Mesendoderm (in vitro differentiated cells): Measurements from ENCODE around the gene ROBO2.

Source experiments
- DNase-seq: peaks from one replicate; pipeline ENCODE4 v3.0.0; 2013
- H2AK5ac ChIP-seq: 2 replicates; pipeline ENCODE4 v1.6.1; 2013; ENCODE audit warnings: low read length, inconsistent platforms
- H2BK120ac ChIP-seq: 2 replicates; pipeline ENCODE4 v1.6.1; 2013; ENCODE audit warnings: low read depth, mild to moderate bottlenecking, low read length, moderate library complexity, mixed read lengths
- H2BK15ac ChIP-seq: replicated peaks from 2 replicates; pipeline ENCODE4 v1.6.1; 2013; ENCODE audit warnings: low read depth, mild to moderate bottlenecking, moderate library complexity
- H2BK5ac ChIP-seq: 2 replicates; pipeline ENCODE4 v1.6.1; 2013; ENCODE audit warnings: low read length, inconsistent platforms
- H3K18ac ChIP-seq: 2 replicates; pipeline ENCODE4 v1.6.1; 2013; ENCODE audit warnings: mild to moderate bottlenecking, low read length, mixed read lengths
- H3K23ac ChIP-seq: one replicate; pipeline ENCODE4 v1.6.1; 2013; ENCODE audit warnings: low read length
- H3K27ac ChIP-seq: 2 replicates; pipeline ENCODE4 v1.5.1; 2013; ENCODE audit warnings: low read depth, mild to moderate bottlenecking, inconsistent platforms, low read length, moderate library complexity
- H3K27me3 ChIP-seq: 2 replicates; pipeline ENCODE4 v1.6.1; 2013; ENCODE audit warnings: low read length, control low read depth, mild to moderate bottlenecking, inconsistent platforms; ENCODE audit not compliant: insufficient read depth, poor library complexity
- H3K36me3 ChIP-seq: 2 replicates; pipeline ENCODE4 v1.6.1; 2013; ENCODE audit warnings: low read length, inconsistent platforms; ENCODE audit not compliant: control insufficient read depth, insufficient read depth
- H3K4ac ChIP-seq: one replicate; pipeline ENCODE4 v1.6.1; 2013; ENCODE audit warnings: low read depth, mild to moderate bottlenecking, low read length, moderate library complexity
- H3K4me1 ChIP-seq: 2 replicates; pipeline ENCODE4 v1.6.1; 2013; ENCODE audit warnings: low read depth, low read length, inconsistent platforms; ENCODE audit not compliant: control insufficient read depth
- H3K4me2 ChIP-seq: 2 replicates; pipeline ENCODE4 v1.6.1; 2013; ENCODE audit warnings: low read length
- H3K4me3 ChIP-seq: 2 replicates; pipeline ENCODE4 v1.5.1; 2013; ENCODE audit warnings: mild to moderate bottlenecking, low read length
- H3K56ac ChIP-seq: one replicate; pipeline ENCODE4 v1.6.1; 2013; ENCODE audit warnings: low read length
- H3K79me1 ChIP-seq: 2 replicates; pipeline ENCODE4 v1.6.1; 2013; ENCODE audit warnings: low read length, inconsistent platforms
- H3K79me2 ChIP-seq: 2 replicates; pipeline ENCODE4 v1.6.1; 2013; ENCODE audit warnings: mild to moderate bottlenecking, low read length; ENCODE audit not compliant: control insufficient read depth, insufficient read depth
- H3K9ac ChIP-seq: 2 replicates; pipeline ENCODE4 v1.6.1; 2013; ENCODE audit warnings: low read length, inconsistent platforms
- H4K5ac ChIP-seq: one replicate; pipeline ENCODE4 v1.6.1; 2013; ENCODE audit warnings: low read length
- H4K8ac ChIP-seq: one replicate; pipeline ENCODE4 v1.6.1; 2013; ENCODE audit warnings: low read depth, mild to moderate bottlenecking, control low read depth, low read length, moderate library complexity
- WGBS: extraction: QIAGEN DNeasy Blood & Tissue Kit; methylation state at CpG from one replicate; pipeline ENCODE4 v1.1.7; 2013; ENCODE audit warnings: low lambda C conversion rate, missing lambda C conversion rate; ENCODE audit not compliant: insufficient coverage; ENCODE audit errors: extremely low coverage; 5-methylcytosine and 5-hydroxymethylcytosine counted together

The ROBO2 gene

DNA sequence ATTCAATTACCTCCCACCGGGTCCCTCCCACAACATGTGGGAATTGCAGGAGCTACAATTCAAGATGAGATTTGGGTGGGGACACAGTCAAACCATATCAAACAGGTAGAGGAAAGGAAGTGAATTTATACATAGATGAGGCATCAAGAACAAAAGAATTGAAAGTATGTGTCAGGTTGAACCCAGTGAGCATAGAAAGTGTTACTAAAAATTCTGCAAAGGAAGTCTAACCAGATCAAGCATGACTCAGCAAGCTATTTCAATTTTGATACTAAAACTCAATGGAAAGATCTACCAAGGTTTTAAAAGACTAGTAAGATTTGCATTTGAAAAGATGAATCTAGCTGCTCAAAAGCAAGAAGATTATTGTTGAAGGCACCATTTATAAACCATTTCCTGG is 323.0 kb downstream of the ROBO2 start:
- no CpG with 5 or more reads among the region's 1 CpG for WGBS
- H3K9ac ChIP-seq, result no peak overlapping the region

DNA sequence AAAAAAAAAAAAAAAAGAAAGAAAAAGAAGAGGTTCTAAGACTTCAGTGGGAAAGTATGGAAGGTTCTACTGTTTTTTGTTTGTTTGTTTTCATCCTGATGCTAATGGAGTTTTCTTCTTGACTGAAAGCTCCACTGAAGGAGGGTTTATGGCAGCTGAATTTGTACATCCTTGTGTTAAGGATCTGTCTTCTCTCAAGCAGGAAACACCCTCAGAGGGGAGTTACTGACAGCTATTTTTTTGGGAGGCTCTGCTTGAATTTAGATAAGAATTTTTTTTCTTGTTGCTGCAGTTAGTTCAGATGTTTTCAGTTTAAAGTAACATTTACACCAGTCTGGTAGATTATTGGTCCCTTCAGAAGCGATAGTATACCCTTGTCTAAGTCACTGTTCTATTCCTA is 325.3 kb downstream of the ROBO2 start:
- no peak overlapping the region for H3K23ac ChIP-seq
- no peak overlapping the region for H3K56ac ChIP-seq
- no peak overlapping the region for H3K27ac ChIP-seq
- no peak overlapping the region for H2BK120ac ChIP-seq
- H3K36me3 ChIP-seq, result no peaks in the 10 kb centered on the region
- no peaks in the 10 kb centered on the region for H3K79me1 ChIP-seq
- H2AK5ac ChIP-seq, result no peak overlapping the region
- H3K4me3 ChIP-seq, result no peak overlapping the region
- no peak overlapping the region for H4K8ac ChIP-seq
- no peak overlapping the region for H3K9ac ChIP-seq
- no peak overlapping the region for H3K4ac ChIP-seq
- H3K4me1 ChIP-seq, result no peaks in the 10 kb centered on the region
- no CpG with 5 or more reads among the region's 1 CpG for WGBS
- H2BK5ac ChIP-seq, result no peak overlapping the region
- no peak overlapping the region for H2BK15ac ChIP-seq
- no peak for DNase-seq
- H3K79me2 ChIP-seq, result no peaks in the 10 kb centered on the region
- no peak overlapping the region for H3K4me2 ChIP-seq
- H4K5ac ChIP-seq, result no peak overlapping the region
- no peaks in the 10 kb centered on the region for H3K27me3 ChIP-seq
- H3K18ac ChIP-seq, result no peak overlapping the region

More for the DNA sequence above, 323.0 kb downstream of the ROBO2 start:
- Histone ChIP-seq H4K5ac (no peak overlapping the region), H3K56ac (no peak overlapping the region), H3K79me2 (no peaks in the 10 kb centered on the region), H3K4me3 (no peak overlapping the region), H3K79me1 (no peaks in the 10 kb centered on the region), H3K18ac (no peak overlapping the region), H3K23ac (no peak overlapping the region), H3K4ac (no peak overlapping the region), H3K27ac (no peak overlapping the region), H3K27me3 (no peaks in the 10 kb centered on the region), H2BK5ac (no peak overlapping the region), H3K4me2 (no peak overlapping the region), H4K8ac (no peak overlapping the region), H3K36me3 (no peaks in the 10 kb centered on the region), H3K4me1 (no peaks in the 10 kb centered on the region), H2BK120ac (no peak overlapping the region), H2BK15ac (no peak overlapping the region), H2AK5ac (no peak overlapping the region)
- no peak for DNase-seq

DNA sequence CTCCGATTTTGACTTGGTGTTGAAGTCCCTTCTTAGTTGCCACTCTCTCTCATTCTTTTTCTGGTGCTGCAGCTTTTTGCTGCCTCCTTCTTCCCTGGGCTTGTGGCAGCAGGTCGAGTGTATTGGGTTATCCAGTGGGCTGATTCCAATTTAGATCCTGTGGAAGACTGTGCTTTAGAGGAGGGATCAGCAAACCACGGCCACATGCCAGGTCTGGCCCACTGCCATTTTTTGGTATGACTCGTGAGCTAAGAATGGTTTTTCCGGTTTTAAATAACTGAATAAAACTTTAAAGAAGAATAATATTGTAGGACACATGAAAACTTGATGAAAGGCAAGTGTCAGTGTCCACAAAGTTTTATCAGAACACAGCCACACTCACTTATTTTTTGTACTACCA is 330.5 kb downstream of the ROBO2 start:
- Histone ChIP-seq H3K23ac (no peak overlapping the region), H3K79me1 (no peaks in the 10 kb centered on the region), H3K36me3 (no peaks in the 10 kb centered on the region), H2AK5ac (no peak overlapping the region), H3K18ac (no peak overlapping the region), H3K4me2 (no peak overlapping the region), H3K27me3 (no peaks in the 10 kb centered on the region), H3K4ac (no peak overlapping the region), H3K79me2 (no peaks in the 10 kb centered on the region), H4K8ac (no peak overlapping the region), H3K56ac (no peak overlapping the region), H3K4me3 (no peak overlapping the region), H2BK15ac (no peak overlapping the region), H3K9ac (no peak overlapping the region), H4K5ac (no peak overlapping the region), H2BK120ac (no peak overlapping the region), H3K27ac (no peak overlapping the region), H3K4me1 (no peaks in the 10 kb centered on the region), H2BK5ac (no peak overlapping the region)
- no CpG with 5 or more reads among the region's 5 CpGs for WGBS
- no peak for DNase-seq

DNA sequence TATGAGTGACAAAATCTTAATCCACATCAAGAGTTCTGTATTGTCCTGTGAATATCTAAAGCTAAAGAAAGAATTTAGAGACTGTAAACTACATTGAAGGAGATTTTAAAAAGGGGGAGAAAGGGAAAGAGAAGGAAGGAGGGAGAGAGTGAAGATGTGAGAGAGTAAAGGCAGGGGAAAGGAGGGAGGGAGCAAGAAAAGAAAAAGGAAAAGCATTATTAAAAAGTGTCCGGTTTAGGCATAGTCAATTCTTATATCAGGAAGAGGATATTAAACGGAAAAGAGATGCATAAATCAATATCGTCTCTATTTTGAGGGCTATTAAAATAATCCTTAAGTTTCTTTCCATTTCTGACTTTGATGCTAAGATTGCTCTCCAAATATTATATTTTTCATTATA is 332.1 kb downstream of the ROBO2 start:
- no CpG with 5 or more reads among the region's 3 CpGs for WGBS
- Histone ChIP-seq H3K9ac (no peak overlapping the region), H2BK15ac (no peak overlapping the region), H3K4me3 (no peak overlapping the region), H3K4ac (no peak overlapping the region), H3K23ac (no peak overlapping the region), H3K56ac (no peak overlapping the region), H4K5ac (no peak overlapping the region), H3K27ac (no peak overlapping the region), H3K27me3 (no peaks in the 10 kb centered on the region), H3K79me2 (no peaks in the 10 kb centered on the region), H2BK120ac (no peak overlapping the region), H2AK5ac (no peak overlapping the region), H3K79me1 (no peaks in the 10 kb centered on the region), H3K36me3 (no peaks in the 10 kb centered on the region), H2BK5ac (no peak overlapping the region), H4K8ac (no peak overlapping the region), H3K4me2 (no peak overlapping the region), H3K4me1 (no peaks in the 10 kb centered on the region), H3K18ac (no peak overlapping the region)
- no peak for DNase-seq

GRCh38 chr3:77372634-77373346 is 332.9 kb downstream of the ROBO2 start:
- Histone ChIP-seq H3K4me2 (no peak overlapping the region), H3K4ac (no peak overlapping the region), H2AK5ac (no peak overlapping the region), H3K79me1 (no peaks in the 10 kb centered on the region), H2BK120ac (no peak overlapping the region), H2BK5ac (no peak overlapping the region), H3K23ac (no peak overlapping the region), H3K27ac (no peak overlapping the region), H3K27me3 (no peaks in the 10 kb centered on the region), H3K18ac (no peak overlapping the region), H3K4me1 (no peaks in the 10 kb centered on the region), H4K5ac (no peak overlapping the region), H4K8ac (no peak overlapping the region), H3K9ac (no peak overlapping the region), H3K79me2 (no peaks in the 10 kb centered on the region), H3K36me3 (no peaks in the 10 kb centered on the region), H3K56ac (no peak overlapping the region), H3K4me3 (no peak overlapping the region), H2BK15ac (no peak overlapping the region)
- WGBS, result no CpG with 5 or more reads among the region's 2 CpGs
- DNase-seq, result no peak

DNA sequence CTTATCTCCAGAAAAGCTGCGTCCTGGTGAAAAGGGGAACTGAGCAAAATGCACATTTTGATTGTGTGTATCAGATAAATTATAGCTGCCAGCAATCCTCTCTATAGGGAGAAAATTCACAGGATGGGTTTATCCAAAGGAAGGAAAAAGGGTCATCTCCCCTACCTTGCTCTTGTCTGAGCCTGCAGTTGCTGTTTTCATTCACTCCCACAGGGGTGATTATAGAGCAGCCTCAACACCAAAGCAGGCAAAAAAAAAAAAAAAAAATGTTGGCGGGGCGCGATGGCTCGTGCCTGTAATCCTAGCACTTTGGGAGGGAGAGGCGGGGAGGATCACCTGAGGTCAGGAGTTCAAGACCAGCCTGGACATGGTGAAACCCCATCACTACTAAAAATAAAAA is 333.7 kb downstream of the ROBO2 start:
- no peak overlapping the region for H4K5ac ChIP-seq
- H2BK120ac ChIP-seq, result no peak overlapping the region
- H2AK5ac ChIP-seq, result no peak overlapping the region
- H2BK5ac ChIP-seq, result no peak overlapping the region
- no peak overlapping the region for H3K18ac ChIP-seq
- no peaks in the 10 kb centered on the region for H3K36me3 ChIP-seq
- H4K8ac ChIP-seq, result no peak overlapping the region
- H3K4me2 ChIP-seq, result no peak overlapping the region
- H3K4me1 ChIP-seq, result no peaks in the 10 kb centered on the region
- H3K4me3 ChIP-seq, result no peak overlapping the region
- WGBS, result no CpG with 5 or more reads among the region's 6 CpGs
- no peak overlapping the region for H3K56ac ChIP-seq
- H3K27ac ChIP-seq, result no peak overlapping the region
- H3K79me1 ChIP-seq, result no peaks in the 10 kb centered on the region
- peak; percentile 13 for DNase-seq
- no peaks in the 10 kb centered on the region for H3K27me3 ChIP-seq
- H3K9ac ChIP-seq, result no peak overlapping the region
- H3K23ac ChIP-seq, result no peak overlapping the region
- H2BK15ac ChIP-seq, result no peak overlapping the region
- H3K4ac ChIP-seq, result no peak overlapping the region
- H3K79me2 ChIP-seq, result no peaks in the 10 kb centered on the region
